Thoracic aorta (tissue), 2 donors: ENCODE measurements around the gene FAM107B. TPM values are rescaled to one million over a fixed set of nuclear protein-coding genes. Genes with fewer than 3 reads are reported as not detected.

Source experiments
- ATAC-seq: fragments of 150-250 bp; one replicate; pipeline ENCODE4 v1.8.0; 2017; ENCODE audit warnings: low read depth; ENCODE audit not compliant: insufficient number of reproducible peaks, low FRiP score
- DNase-seq: peaks from one replicate; pipeline ENCODE4 v3.0.0-alpha.2; 2020; ENCODE audit warnings: low spot score
- H3K27ac ChIP-seq, 2 donors: fragments of 200-600 bp; sonication (generic); 1 replicate in 1 of 2; 2 replicates in 1 of 2; pipeline ENCODE4 v1.5.1; 2016; ENCODE audit warnings: mild to moderate bottlenecking in 2 of 2, moderate library complexity in 2 of 2
- H3K27me3 ChIP-seq: fragments of 200-600 bp; sonication (generic); replicated peaks from 2 replicates; pipeline ENCODE4 v1.6.0; 2016; ENCODE audit warnings: mild to moderate bottlenecking; ENCODE audit not compliant: insufficient read depth
- H3K36me3 ChIP-seq: fragments of 200-600 bp; sonication (generic); one replicate; pipeline ENCODE4 v1.5.1; 2016
- H3K4me1 ChIP-seq, 2 donors: fragments of 200-600 bp; sonication (generic); 1 replicate in 1 of 2; 2 replicates in 1 of 2; pipeline versions ENCODE4 v1.5.1 to v1.6.0; 2016; ENCODE audit warnings: low read depth in 2 of 2, mild to moderate bottlenecking in 1 of 2; ENCODE audit not compliant: control insufficient read depth in 1 of 2
- H3K4me3 ChIP-seq: fragments of 200-600 bp; sonication (generic); 2 replicates; pipeline ENCODE4 v1.5.1; 2016; ENCODE audit warnings: mild to moderate bottlenecking
- H3K9me3 ChIP-seq: fragments of 200-600 bp; sonication (generic); 2 replicates; pipeline ENCODE4 v1.5.1; 2016
- total RNA-seq, 2 donors: library from RNA; depleted of rRNA; stranded (reverse); fragments of >200 nt; gene quantifications; one replicate each; pipeline versions ENCODE4 v1.1.0 to v1.2.3, GENCODE V29; 2016
- TF ChIP-seq, protein P1 (sequence below): fragments of 200-600 bp; sonication (generic); IDR thresholded peaks from one replicate; pipeline ENCODE4 v1.5.1; 2019; ENCODE audit warnings: antibody characterized with exemption

Gene FAM107B
- total RNA-seq, 2 donors from 2014 or later = 33.6 to 50.6 TPM

DNA sequence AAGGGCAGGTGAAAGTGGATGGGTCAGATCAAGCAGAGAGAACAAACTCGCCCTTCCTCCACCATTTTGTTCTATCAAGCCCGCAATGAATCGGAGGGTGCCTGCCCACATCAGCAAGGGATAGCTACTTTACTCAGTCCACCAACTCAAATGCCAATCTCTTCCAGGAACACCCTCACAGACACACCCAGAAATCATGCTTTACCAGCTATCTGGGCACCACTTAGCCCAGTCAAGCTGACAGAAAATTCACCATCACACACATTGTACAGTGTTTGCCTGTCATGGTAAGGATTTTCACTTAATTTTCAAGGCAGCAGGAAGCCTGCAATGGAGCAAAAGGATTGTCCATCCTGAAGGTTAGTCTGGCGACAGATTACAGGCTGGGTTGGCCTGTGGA lies 75.2 kb downstream of the FAM107B start:
- no peaks in the 10 kb centered on the region for H3K9me3 ChIP-seq
- no peaks in the 10 kb centered on the region for H3K27me3 ChIP-seq
- TF ChIP-seq, protein P1, sequence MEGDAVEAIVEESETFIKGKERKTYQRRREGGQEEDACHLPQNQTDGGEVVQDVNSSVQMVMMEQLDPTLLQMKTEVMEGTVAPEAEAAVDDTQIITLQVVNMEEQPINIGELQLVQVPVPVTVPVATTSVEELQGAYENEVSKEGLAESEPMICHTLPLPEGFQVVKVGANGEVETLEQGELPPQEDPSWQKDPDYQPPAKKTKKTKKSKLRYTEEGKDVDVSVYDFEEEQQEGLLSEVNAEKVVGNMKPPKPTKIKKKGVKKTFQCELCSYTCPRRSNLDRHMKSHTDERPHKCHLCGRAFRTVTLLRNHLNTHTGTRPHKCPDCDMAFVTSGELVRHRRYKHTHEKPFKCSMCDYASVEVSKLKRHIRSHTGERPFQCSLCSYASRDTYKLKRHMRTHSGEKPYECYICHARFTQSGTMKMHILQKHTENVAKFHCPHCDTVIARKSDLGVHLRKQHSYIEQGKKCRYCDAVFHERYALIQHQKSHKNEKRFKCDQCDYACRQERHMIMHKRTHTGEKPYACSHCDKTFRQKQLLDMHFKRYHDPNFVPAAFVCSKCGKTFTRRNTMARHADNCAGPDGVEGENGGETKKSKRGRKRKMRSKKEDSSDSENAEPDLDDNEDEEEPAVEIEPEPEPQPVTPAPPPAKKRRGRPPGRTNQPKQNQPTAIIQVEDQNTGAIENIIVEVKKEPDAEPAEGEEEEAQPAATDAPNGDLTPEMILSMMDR = no peak
- no peak for DNase-seq
- no peak overlapping the region for H3K27ac ChIP-seq
- ATAC-seq = no peak
- H3K4me1 ChIP-seq = no peaks in the 10 kb centered on the region
- H3K36me3 ChIP-seq = no peaks in the 10 kb centered on the region
- no peak overlapping the region for H3K4me3 ChIP-seq

DNA sequence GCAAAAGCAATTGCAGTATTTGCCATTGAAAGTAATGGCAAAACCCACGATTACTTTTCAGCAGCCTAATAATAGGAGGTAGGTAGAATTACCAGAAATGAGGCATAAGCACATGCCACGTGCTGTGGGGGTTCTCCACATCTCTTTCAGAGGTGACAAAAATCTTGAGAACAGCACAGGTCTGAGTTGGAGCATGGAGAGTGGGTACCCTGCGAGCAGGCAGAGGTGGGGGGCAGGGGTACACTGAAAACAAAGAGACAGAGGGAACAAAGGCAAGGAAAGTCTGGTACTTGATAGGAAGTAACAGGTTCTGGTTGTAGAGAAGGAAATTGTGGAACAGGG lies 75.9 kb downstream of the FAM107B start:
- DNase-seq = no peak

DNA sequence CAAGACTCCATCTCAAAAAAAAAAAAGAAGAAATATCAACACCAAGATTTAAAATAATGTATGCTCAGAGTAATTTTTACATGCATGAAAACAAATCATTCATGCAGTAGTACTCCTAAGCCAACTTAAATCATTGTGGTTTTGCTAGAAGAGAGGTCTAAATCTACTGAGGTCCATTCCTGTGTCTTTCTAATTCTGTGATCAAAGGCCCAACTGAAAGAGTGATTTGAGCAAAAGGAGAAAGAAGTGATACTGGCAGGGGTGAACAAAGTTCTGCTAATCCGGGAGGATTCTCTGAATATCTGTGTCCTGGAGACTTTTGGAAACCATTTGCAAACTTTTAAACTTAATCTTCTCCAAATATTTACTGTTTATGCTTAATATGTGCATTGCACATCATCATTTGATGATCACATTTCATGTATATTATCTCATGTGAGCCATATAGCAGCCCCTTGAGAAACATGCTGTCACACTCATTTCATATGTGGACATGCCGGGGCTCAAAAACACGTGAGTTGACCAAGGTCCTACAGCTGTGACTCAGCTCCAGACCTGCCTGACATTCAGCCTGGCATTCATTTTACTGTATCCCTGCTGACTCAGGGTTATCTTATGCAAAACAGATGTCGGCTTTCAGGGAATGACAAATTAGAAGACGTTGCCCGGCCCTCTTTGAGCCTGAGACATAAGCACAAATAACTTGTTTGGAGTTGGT lies 76.4 kb downstream of the FAM107B start:
- ATAC-seq (no peak), DNase-seq (no peak)
- H3K9me3 ChIP-seq = no peaks in the 10 kb centered on the region
- no peak overlapping the region for H3K4me3 ChIP-seq
- no peaks in the 10 kb centered on the region for H3K36me3 ChIP-seq
- H3K27ac ChIP-seq = no peak overlapping the region
- no peaks in the 10 kb centered on the region for H3K27me3 ChIP-seq
- H3K4me1 ChIP-seq = no peaks in the 10 kb centered on the region
- TF ChIP-seq, protein P1 = no peak

More for the DNA sequence above, 75.9 kb downstream of the FAM107B start:
- Histone ChIP-seq H3K4me1 (no peaks in the 10 kb centered on the region), H3K36me3 (no peaks in the 10 kb centered on the region), H3K27ac (no peak overlapping the region), H3K4me3 (no peak overlapping the region), H3K9me3 (no peaks in the 10 kb centered on the region), H3K27me3 (no peaks in the 10 kb centered on the region)
- TF ChIP-seq, protein P1 = no peak
- no peak for ATAC-seq

DNA sequence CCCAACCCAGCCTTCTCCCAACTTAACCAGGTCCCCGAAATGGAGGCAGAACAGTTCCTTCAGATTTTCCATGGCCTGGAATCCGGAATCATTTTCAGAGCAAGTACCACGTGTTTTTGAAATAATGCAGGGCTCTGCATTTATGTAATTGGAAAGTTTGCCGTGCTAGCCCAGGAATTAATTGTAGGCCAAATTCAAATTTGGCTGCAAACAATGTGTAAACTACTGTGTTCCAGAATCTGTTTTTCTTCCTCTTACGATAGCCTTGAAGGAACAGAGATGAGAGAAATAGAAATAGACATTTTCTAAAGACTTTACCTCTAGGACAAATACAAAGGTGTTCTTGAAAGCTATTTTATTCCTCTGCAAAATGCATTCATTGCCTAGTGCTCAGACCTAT lies 77.4 kb downstream of the FAM107B start:
- no peaks in the 10 kb centered on the region for H3K36me3 ChIP-seq
- no peak for ATAC-seq
- no peaks in the 10 kb centered on the region for H3K9me3 ChIP-seq
- no peaks in the 10 kb centered on the region for H3K4me1 ChIP-seq
- no peaks in the 10 kb centered on the region for H3K27me3 ChIP-seq
- H3K27ac ChIP-seq = no peak overlapping the region
- TF ChIP-seq, protein P1 = no peak
- H3K4me3 ChIP-seq = no peak overlapping the region
- no peak for DNase-seq

DNA sequence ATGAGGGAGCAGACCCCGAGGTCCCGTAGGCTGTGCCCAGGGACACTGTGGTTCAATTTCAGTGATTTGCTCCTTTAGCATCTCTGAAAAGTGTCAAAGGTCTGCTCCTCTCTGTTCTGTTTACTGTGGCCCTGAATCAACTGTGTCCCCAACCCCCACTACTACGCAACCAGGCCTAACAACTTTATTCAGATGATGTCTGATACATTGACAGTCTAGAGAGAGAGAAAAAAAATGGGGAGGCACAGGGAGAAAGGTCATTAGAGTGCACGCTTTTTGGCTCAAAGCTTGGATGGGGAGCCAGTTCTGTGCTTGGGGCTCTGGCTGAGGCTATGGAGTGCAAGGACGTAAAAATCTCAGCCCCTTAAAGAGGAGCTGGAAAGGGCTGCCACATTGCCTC lies 77.9 kb downstream of the FAM107B start:
- TF ChIP-seq, protein P1 = no peak
- H3K4me1 ChIP-seq = no peaks in the 10 kb centered on the region
- no peaks in the 10 kb centered on the region for H3K9me3 ChIP-seq
- ATAC-seq = no peak
- no peak overlapping the region for H3K27ac ChIP-seq
- no peaks in the 10 kb centered on the region for H3K27me3 ChIP-seq
- no peaks in the 10 kb centered on the region for H3K36me3 ChIP-seq
- no peak for DNase-seq
- H3K4me3 ChIP-seq = no peak overlapping the region
